ENCODE measurements around the gene WDR70.

Gene WDR70

GRCh38 chr5:37519304-37519703, 140.2 kb downstream of the WDR70 start:
- no peak for TF ChIP-seq CTCF (IDR thresholded peaks at IDR 0.05; ENCODE audit: insufficient read depth, low read length, poor library complexity, severe bottlenecking)
- no peak overlapping the region for H3K4me3 ChIP-seq (replicated peaks; ENCODE audit: low read depth, low read length)
- H3K27me3 ChIP-seq (replicated peaks; ENCODE audit: control insufficient read depth, insufficient read depth, low read length), result no peaks in the 10 kb centered on the region
- no peak for DNase-seq (ENCODE audit: extremely low read depth, insufficient read length)
- H3K36me3 ChIP-seq (ENCODE audit: control insufficient read depth, insufficient read depth, low read length), result no peaks in the 10 kb centered on the region

GRCh38 chr5:37519807-37520206, 140.7 kb downstream of the WDR70 start:
- H3K27me3 ChIP-seq (replicated peaks; ENCODE audit: control insufficient read depth, insufficient read depth, low read length), result no peaks in the 10 kb centered on the region
- H3K36me3 ChIP-seq (ENCODE audit: control insufficient read depth, insufficient read depth, low read length), result no peaks in the 10 kb centered on the region
- no peak for DNase-seq (ENCODE audit: extremely low read depth, insufficient read length)
- no peak overlapping the region for H3K4me3 ChIP-seq (replicated peaks; ENCODE audit: low read depth, low read length)
- TF ChIP-seq CTCF (IDR thresholded peaks at IDR 0.05; ENCODE audit: insufficient read depth, low read length, poor library complexity, severe bottlenecking), result no peak

- H3K4me3 ChIP-seq (replicated peaks; ENCODE audit: low read depth, low read length), result no peak overlapping the region
- no peaks in the 10 kb centered on the region for H3K36me3 ChIP-seq (ENCODE audit: control insufficient read depth, insufficient read depth, low read length)
- H3K27me3 ChIP-seq (replicated peaks; ENCODE audit: control insufficient read depth, insufficient read depth, low read length), result no peaks in the 10 kb centered on the region
- TF ChIP-seq CTCF (IDR thresholded peaks at IDR 0.05; ENCODE audit: insufficient read depth, low read length, poor library complexity, severe bottlenecking), result no peak
- no peak for DNase-seq (ENCODE audit: extremely low read depth, insufficient read length)
Observed at GRCh38 chr5:37520811-37521210, 141.7 kb downstream of the WDR70 start.

- no peak for TF ChIP-seq CTCF (IDR thresholded peaks at IDR 0.05; ENCODE audit: insufficient read depth, low read length, poor library complexity, severe bottlenecking)
- no peaks in the 10 kb centered on the region for H3K27me3 ChIP-seq (replicated peaks; ENCODE audit: control insufficient read depth, insufficient read depth, low read length)
- no peaks in the 10 kb centered on the region for H3K36me3 ChIP-seq (ENCODE audit: control insufficient read depth, insufficient read depth, low read length)
- H3K4me3 ChIP-seq (replicated peaks; ENCODE audit: low read depth, low read length), result no peak overlapping the region
- no peak for DNase-seq (ENCODE audit: extremely low read depth, insufficient read length)
Observed at GRCh38 chr5:37532976-37533740, 154.0 kb downstream of the WDR70 start.

GRCh38 chr5:37533851-37534250, 154.7 kb downstream of the WDR70 start:
- H3K27me3 ChIP-seq (replicated peaks; ENCODE audit: control insufficient read depth, insufficient read depth, low read length), result no peaks in the 10 kb centered on the region
- no peaks in the 10 kb centered on the region for H3K36me3 ChIP-seq (ENCODE audit: control insufficient read depth, insufficient read depth, low read length)
- no peak for DNase-seq (ENCODE audit: extremely low read depth, insufficient read length)
- H3K4me3 ChIP-seq (replicated peaks; ENCODE audit: low read depth, low read length), result no peak overlapping the region
- no peak for TF ChIP-seq CTCF (IDR thresholded peaks at IDR 0.05; ENCODE audit: insufficient read depth, low read length, poor library complexity, severe bottlenecking)

- DNase-seq (ENCODE audit: extremely low read depth, insufficient read length), result no peak
- Histone ChIP-seq H3K4me3 (replicated peaks; ENCODE audit: low read depth, low read length) (no peak overlapping the region), H3K36me3 (ENCODE audit: control insufficient read depth, insufficient read depth, low read length) (no peaks in the 10 kb centered on the region), H3K27me3 (replicated peaks; ENCODE audit: control insufficient read depth, insufficient read depth, low read length) (no peaks in the 10 kb centered on the region)
- TF ChIP-seq CTCF (IDR thresholded peaks at IDR 0.05; ENCODE audit: insufficient read depth, low read length, poor library complexity, severe bottlenecking), result no peak
Observed at GRCh38 chr5:37539459-37539858, 160.3 kb downstream of the WDR70 start.
